Measurements from ENCODE around the gene TNS2. TPM values are rescaled to one million over a fixed set of nuclear protein-coding genes. Genes with fewer than 3 reads are reported as not detected.

TNS2 gene
- total and polyA plus RNA-seq, 3 experiments from 2014 or later = 0.35 to 5.6 (median 2.1) TPM

GRCh38 chr12:53101266-53101665 is 51.4 kb downstream of the TNS2 start:
- no peak for DNase-seq
- H3K4me1 Mint-ChIP-seq = peaks cover 53 to 75% (median 61%) of the 10 kb centered on the region in 3 donors
- no peaks in the 10 kb centered on the region for H3K36me3 Mint-ChIP-seq
- POLR2A ChIA-PET = no interaction called here
- peaks cover 0 to 1% of the 10 kb centered on the region in 2 donors for H3K27me3 Mint-ChIP-seq
- Histone ChIP-seq H3K27me3 (ENCODE audit: insufficient read depth, low read length, poor library complexity, severe bottlenecking) (no peaks in the 10 kb centered on the region), H3K36me3 (ENCODE audit: insufficient read depth, low read length) (no peaks in the 10 kb centered on the region), H3K4me3 (ENCODE audit: low read length) (no peak overlapping the region), H3K4me1 (ENCODE audit: insufficient read depth, low read length) (peaks cover 52% of the 10 kb centered on the region), H3K9me3 (ENCODE audit: low read length) (no peaks in the 10 kb centered on the region), H3K27ac (ENCODE audit: low read depth, low read length) (no peak overlapping the region)
- H3K4me3 Mint-ChIP-seq = peak overlapping the region in 1 of 7 donors; percentile 51
- no peaks in the 10 kb centered on the region for H3K9me3 Mint-ChIP-seq
- CTCF ChIA-PET = interaction anchor here (1.0 to 14.7 kb wide), 6 partner anchors 18 to 219 kb away, joined by 3 to 243 read pairs (median 4); partner anchors contain the start of gene ZNF740
- H3K27ac Mint-ChIP-seq = peak overlapping the region in 3 of 8 donors; percentile 72 to 85 (median 73)

GRCh38 chr12:53101931-53102781 is 52.3 kb downstream of the TNS2 start:
- ChIA-PET CTCF (interaction anchor here (0.7 to 14.7 kb wide), 15 partner anchors 8 to 218 kb away, joined by 3 to 243 read pairs (median 4); partner anchors contain the start of genes ITGB7, SPRYD3 and ZNF740), POLR2A (interaction anchor here (0.6 to 2.1 kb wide), 5 partner anchors 23 to 118 kb away, joined by 3 to 11 read pairs (median 4); partner anchors contain the start of genes CSAD, SPRYD3 and ZNF740)
- H3K27ac ChIP-seq (ENCODE audit: low read depth, low read length) = no peak overlapping the region
- Mint-ChIP-seq H3K4me3 (peak overlapping the region in 3 of 7 donors; percentile 23 to 85 (median 70)), H3K9me3 (no peaks in the 10 kb centered on the region), H3K27ac (peak overlapping the region; percentile 63 to 98 (median 90)), H3K27me3 (no peaks in the 10 kb centered on the region), H3K36me3 (no peaks in the 10 kb centered on the region), H3K4me1 (peaks cover 53 to 66% (median 57%) of the 10 kb centered on the region in 3 donors)
- H3K27me3 ChIP-seq (ENCODE audit: insufficient read depth, low read length, poor library complexity, severe bottlenecking) = no peaks in the 10 kb centered on the region
- H3K36me3 ChIP-seq (ENCODE audit: insufficient read depth, low read length) = no peaks in the 10 kb centered on the region
- H3K9me3 ChIP-seq (ENCODE audit: low read length) = no peaks in the 10 kb centered on the region
- peaks cover 48% of the 10 kb centered on the region for H3K4me1 ChIP-seq (ENCODE audit: insufficient read depth, low read length)
- no peak overlapping the region for H3K4me3 ChIP-seq (ENCODE audit: low read length)
- DNase-seq = no peak

- Histone ChIP-seq H3K4me3 (ENCODE audit: low read length) (no peak within 1 kb of the TSS), H3K4me1 (ENCODE audit: insufficient read depth, low read length) (peaks cover 41% of the 10 kb centered on the region), H3K9me3 (ENCODE audit: low read length) (no peaks in the 10 kb centered on the region), H3K27ac (ENCODE audit: low read depth, low read length) (no peak within 1 kb of the TSS), H3K36me3 (ENCODE audit: insufficient read depth, low read length) (no peaks in the 10 kb centered on the region), H3K27me3 (ENCODE audit: insufficient read depth, low read length, poor library complexity, severe bottlenecking) (no peaks in the 10 kb centered on the region)
- peaks cover 50 to 58% (median 54%) of the 10 kb centered on the region in 3 donors for H3K4me1 Mint-ChIP-seq
- H3K27me3 Mint-ChIP-seq = no peaks in the 10 kb centered on the region
- H3K9me3 Mint-ChIP-seq = no peaks in the 10 kb centered on the region
- no peaks in the 10 kb centered on the region for H3K36me3 Mint-ChIP-seq
- H3K27ac Mint-ChIP-seq = peak within 1 kb of the TSS; percentile 79 to 98 (median 92)
- ChIA-PET POLR2A (interaction anchor here (0.5 to 2.1 kb wide), 7 partner anchors 9 to 282 kb away, joined by 3 to 11 read pairs (median 5); partner anchors contain the start of genes CSAD, SPRYD3 and ZNF740), CTCF (interaction anchor here (0.6 to 14.7 kb wide), 15 partner anchors 9 to 218 kb away, joined by 3 to 243 read pairs (median 4); partner anchors contain the start of genes AAAS, ITGB7, SPRYD3 and ZNF740)
- peak within 1 kb of the TSS; percentile 9 to 85 (median 70) for H3K4me3 Mint-ChIP-seq
- peak in 4 of 5 donors; percentile 12 to 72 (median 66) for DNase-seq
These were observed 53.3 kb downstream of the TNS2 start, which contains the start of gene SOAT2 for GRCh38 chr12:53102883-53103807. TSS of gene SOAT2 (plus strand) at chr12:53103486. CDS start at chr12:53103578, 92 bp downstream.

- Mint-ChIP-seq H3K27ac (peak overlapping the region; percentile 68 to 94 (median 85)), H3K36me3 (no peaks in the 10 kb centered on the region), H3K4me3 (peak overlapping the region in 6 of 7 donors; percentile 24 to 84 (median 46)), H3K4me1 (peaks cover 42 to 51% (median 46%) of the 10 kb centered on the region in 3 donors), H3K9me3 (no peaks in the 10 kb centered on the region), H3K27me3 (no peaks in the 10 kb centered on the region)
- no peaks in the 10 kb centered on the region for H3K9me3 ChIP-seq (ENCODE audit: low read length)
- ChIA-PET CTCF (interaction anchor here (0.6 to 14.7 kb wide), 7 partner anchors 10 to 219 kb away, joined by 3 to 243 read pairs (median 4); partner anchors contain the start of genes AAAS, ITGB7 and SPRYD3), POLR2A (interaction anchor here (1.0 to 2.1 kb wide), 3 partner anchors 8 to 30 kb away, joined by 4 to 11 read pairs (median 5); partner anchors contain the start of gene SPRYD3)
- peak in 2 of 5 donors; percentile 19 to 34 for DNase-seq
- peaks cover 33% of the 10 kb centered on the region for H3K4me1 ChIP-seq (ENCODE audit: insufficient read depth, low read length)
- no peaks in the 10 kb centered on the region for H3K27me3 ChIP-seq (ENCODE audit: insufficient read depth, low read length, poor library complexity, severe bottlenecking)
- H3K36me3 ChIP-seq (ENCODE audit: insufficient read depth, low read length) = no peaks in the 10 kb centered on the region
- no peak overlapping the region for H3K27ac ChIP-seq (ENCODE audit: low read depth, low read length)
- H3K4me3 ChIP-seq (ENCODE audit: low read length) = no peak overlapping the region
These were observed 54.0 kb downstream of the TNS2 start for GRCh38 chr12:53103860-53104305.

GRCh38 chr12:53105256-53105655 is 55.4 kb downstream of the TNS2 start:
- Histone ChIP-seq H3K27ac (ENCODE audit: low read depth, low read length) (no peak overlapping the region), H3K36me3 (ENCODE audit: insufficient read depth, low read length) (no peaks in the 10 kb centered on the region), H3K4me1 (ENCODE audit: insufficient read depth, low read length) (peaks cover 28% of the 10 kb centered on the region), H3K9me3 (ENCODE audit: low read length) (no peaks in the 10 kb centered on the region), H3K4me3 (ENCODE audit: low read length) (no peak overlapping the region), H3K27me3 (ENCODE audit: insufficient read depth, low read length, poor library complexity, severe bottlenecking) (no peaks in the 10 kb centered on the region)
- peak overlapping the region in 5 of 8 donors; percentile 35 to 92 (median 72) for H3K27ac Mint-ChIP-seq
- ChIA-PET POLR2A (no interaction called here), CTCF (interaction anchor here (1.1 kb wide), 1 partner anchor 39 kb away, joined by 6 read pairs; no protein-coding TSS in a partner anchor)
- peaks cover 34 to 44% (median 40%) of the 10 kb centered on the region in 3 donors for H3K4me1 Mint-ChIP-seq
- no peaks in the 10 kb centered on the region for H3K36me3 Mint-ChIP-seq
- no peak for DNase-seq
- H3K4me3 Mint-ChIP-seq = peak overlapping the region in 1 of 7 donors; percentile 76
- H3K27me3 Mint-ChIP-seq = no peaks in the 10 kb centered on the region
- H3K9me3 Mint-ChIP-seq = no peaks in the 10 kb centered on the region

- Mint-ChIP-seq H3K27ac (peak overlapping the region in 6 of 8 donors; percentile 43 to 80 (median 60)), H3K4me1 (peaks cover 34 to 40% (median 36%) of the 10 kb centered on the region in 3 donors), H3K27me3 (no peaks in the 10 kb centered on the region), H3K36me3 (no peaks in the 10 kb centered on the region), H3K9me3 (no peaks in the 10 kb centered on the region), H3K4me3 (peak overlapping the region in 1 of 7 donors; percentile 11)
- Histone ChIP-seq H3K27me3 (ENCODE audit: insufficient read depth, low read length, poor library complexity, severe bottlenecking) (no peaks in the 10 kb centered on the region), H3K27ac (ENCODE audit: low read depth, low read length) (no peak overlapping the region), H3K36me3 (ENCODE audit: insufficient read depth, low read length) (no peaks in the 10 kb centered on the region), H3K9me3 (ENCODE audit: low read length) (no peaks in the 10 kb centered on the region), H3K4me3 (ENCODE audit: low read length) (no peak overlapping the region), H3K4me1 (ENCODE audit: insufficient read depth, low read length) (peaks cover 28% of the 10 kb centered on the region)
- CTCF ChIA-PET = interaction anchor here (1.1 kb wide), 1 partner anchor 40 kb away, joined by 6 read pairs; no protein-coding TSS in a partner anchor
- DNase-seq = no peak
- POLR2A ChIA-PET = no interaction called here
These were observed 56.0 kb downstream of the TNS2 start for GRCh38 chr12:53105712-53106439.

Data from CD8-positive, alpha-beta memory T cell (primary cell).